HG03159 (cell line): ENCODE measurements around the gene HSD3B1.
"Not testable (repeated sequence)": the region's sequence is repeated elsewhere in the genome, so short reads cannot be mapped to it uniquely, and the experiment has no call there.

Experiments
- ATAC-seq: cut with Tn5 transposase; IDR thresholded peaks from one replicate; pipeline ENCODE4 v1.9.1; 2021; ENCODE audit warnings: mild to moderate bottlenecking, moderate library complexity; ENCODE audit not compliant: unreplicated experiment

The HSD3B1 gene

DNA sequence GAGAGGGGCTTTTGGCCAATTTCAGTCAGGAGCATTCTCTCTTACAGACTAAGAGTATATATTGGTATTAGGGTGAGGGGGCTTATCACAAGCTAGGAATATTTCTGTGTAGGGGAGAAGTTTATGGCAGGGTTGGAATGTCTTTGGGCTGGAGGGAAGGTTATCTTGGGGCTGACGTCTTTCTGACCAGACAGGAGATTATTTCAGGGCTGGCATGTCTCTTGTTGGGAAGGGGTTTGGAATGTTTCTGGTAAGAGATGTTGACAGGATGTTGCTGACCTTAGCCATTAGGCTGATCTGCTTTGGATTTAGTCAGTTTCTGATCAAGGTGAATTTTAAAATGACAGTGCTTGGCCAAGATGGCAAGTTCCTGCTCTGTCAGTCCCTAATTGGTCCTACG, 17.8 kb upstream of the HSD3B1 start:
- ATAC-seq = no peak

GRCh38 chr1:119490925-119491324, 16.1 kb upstream of the HSD3B1 start:
- ATAC-seq = no peak

DNA sequence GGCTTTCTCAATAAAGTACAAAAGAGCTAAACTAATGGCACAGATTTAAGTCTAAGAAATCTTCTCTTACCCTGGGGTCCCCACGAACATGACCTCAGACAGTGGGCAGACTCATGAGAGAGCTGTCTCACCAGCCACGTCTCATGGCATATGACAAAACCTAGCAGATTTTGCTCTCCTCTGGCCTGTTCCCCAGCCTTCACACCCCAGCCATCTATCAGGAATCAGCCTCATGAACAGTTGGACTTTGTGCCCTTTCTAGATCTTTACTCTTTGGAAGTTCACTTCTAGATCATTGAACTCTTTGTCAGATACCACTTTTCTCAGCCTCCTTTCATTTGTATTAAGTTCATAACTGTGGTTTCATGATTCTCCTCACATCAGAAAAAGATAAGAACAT, 14.2 kb upstream of the HSD3B1 start:
- no peak for ATAC-seq

DNA sequence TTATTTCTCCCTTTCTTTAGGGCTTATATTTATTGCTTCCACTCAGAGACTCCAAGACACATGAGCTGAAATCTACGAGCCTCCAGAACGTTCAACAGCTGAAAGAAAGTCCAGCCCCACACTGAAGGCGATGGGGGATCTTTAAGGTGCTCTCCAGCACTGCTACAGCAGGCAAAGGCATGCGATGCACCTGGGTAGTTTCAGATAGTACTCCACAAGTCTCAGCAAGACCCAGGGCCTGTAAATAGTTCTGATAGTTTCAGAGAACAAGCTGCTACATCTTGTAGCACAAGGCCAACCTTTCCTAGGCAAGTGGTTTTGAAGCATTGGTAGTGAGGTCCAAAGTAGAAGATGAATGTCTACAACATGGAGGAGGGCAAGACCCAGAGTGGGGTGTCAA, 2.2 kb upstream of the HSD3B1 start:
- ATAC-seq = no peak

DNA sequence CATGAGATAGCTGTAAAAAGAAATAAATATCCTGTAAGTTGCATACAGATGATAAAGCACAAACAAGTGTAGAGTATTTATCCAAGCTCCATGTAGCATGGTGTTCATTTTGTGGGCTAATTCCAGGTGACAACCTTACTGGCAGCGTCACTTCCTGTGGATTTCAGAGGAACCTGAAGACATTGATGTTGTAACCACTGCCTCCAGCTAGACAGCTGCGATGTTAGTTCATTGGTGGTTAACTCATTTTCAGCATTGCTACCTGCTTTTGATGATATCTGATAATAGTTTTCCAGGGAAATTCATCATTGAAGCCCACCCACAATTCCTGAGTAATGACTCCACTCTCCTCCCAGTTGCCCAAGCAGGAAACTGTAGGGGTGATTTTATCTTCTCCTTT, 3.0 kb downstream of the HSD3B1 start:
- no peak for ATAC-seq

DNA sequence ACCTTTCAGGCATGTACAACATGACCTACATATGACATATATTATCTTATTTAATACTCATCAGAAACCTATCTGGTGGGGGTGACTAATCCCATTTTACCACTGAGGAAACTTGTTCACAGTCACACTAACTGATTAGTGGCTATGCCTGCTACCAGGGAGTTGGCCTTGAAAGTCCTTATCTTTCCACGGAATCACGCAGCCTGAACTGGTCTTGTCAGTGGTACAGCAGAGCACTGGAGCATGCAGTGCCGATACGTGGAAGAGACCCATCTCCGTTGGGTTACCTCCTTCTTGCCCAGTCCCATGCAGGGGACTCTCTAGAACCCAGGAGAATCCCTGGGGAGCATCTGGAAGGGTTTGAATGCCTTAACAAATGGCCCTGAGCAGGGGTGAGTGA, 8.2 kb downstream of the HSD3B1 start:
- no peak for ATAC-seq

- no peak for ATAC-seq
Measured at GRCh38 chr1:119516247-119516646, 9.2 kb downstream of the HSD3B1 start.

DNA sequence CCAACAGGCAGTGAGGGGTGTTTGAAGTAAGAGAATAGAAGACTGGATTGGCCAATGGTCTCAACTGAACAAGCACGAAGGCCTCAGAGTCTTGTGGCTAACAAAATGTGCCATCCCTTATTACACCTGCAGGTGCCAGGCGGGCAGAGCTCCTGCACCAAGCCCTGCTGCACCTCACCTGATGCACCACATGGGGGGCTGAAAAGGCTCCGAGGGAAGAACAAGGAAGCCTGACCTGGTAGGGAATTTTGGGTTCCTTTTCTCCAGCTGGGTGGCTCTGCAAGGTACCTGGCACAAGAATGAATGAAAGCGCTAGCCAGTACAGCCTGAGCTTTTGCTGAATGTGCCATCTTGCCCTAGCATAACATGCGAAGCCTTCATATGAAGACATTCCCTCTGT, 9.7 kb downstream of the HSD3B1 start:
- no peak for ATAC-seq

- not testable (repeated sequence) for ATAC-seq
Measured at GRCh38 chr1:119517667-119518066, 10.7 kb downstream of the HSD3B1 start.

DNA sequence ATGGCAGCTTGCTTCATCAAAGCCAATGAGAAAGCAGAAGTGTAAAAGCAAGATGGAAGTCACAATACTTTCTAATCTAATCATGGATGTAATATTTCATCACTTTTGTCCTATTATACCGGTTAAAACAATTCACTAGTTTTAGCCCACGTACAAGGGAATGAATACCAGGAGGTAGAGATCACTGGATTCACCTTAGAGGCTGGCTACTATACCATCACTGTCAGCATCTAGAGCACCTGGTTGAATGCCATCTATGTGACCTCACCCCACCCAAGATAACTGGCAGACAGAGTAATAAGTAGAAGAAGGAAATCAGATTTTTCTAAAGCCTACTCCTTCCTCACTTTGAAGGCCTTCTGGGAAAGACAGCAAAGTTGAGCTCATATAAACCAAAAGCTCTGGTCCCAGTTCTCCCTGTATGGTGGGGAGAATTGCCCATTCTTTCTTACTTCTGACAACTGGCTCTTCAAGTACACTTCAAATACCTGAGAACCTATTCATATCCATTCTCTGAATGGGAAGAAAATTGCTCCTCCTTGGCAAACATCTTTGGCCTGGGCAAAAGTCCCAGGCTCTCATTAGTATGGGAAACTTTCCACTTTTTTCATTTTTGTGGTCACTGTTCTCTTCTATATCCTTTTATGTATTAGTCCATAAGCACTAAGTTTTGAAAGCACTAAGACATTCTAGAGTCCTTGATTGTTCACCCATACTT, 24.8 kb downstream of the HSD3B1 start:
- no peak for ATAC-seq

DNA sequence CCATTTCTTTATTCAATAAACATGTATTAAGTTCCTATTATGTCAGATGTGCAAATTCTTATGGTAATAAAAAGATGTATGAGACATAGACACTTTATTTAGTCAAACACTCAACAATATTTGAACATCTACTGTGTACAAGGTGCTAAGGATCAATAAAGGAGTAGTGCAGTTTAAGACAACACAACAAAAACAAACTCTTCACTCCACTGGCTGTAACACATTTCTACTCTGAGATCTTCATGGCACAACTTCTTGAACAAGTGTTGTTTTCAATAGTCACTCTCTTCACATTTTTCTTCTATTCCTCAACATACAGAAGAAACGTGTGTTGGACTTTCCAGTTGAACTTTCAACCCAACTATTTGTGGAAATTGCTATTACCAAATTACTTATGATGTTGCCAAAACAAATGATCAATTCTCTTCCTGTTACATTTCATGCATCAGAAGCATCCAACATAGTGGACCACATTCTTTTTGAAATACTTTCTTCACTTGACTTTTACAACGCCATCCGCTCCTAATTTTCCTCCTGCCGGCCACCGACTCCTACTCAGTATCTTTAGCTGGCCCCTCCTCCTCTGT, 25.4 kb downstream of the HSD3B1 start:
- no peak for ATAC-seq

DNA sequence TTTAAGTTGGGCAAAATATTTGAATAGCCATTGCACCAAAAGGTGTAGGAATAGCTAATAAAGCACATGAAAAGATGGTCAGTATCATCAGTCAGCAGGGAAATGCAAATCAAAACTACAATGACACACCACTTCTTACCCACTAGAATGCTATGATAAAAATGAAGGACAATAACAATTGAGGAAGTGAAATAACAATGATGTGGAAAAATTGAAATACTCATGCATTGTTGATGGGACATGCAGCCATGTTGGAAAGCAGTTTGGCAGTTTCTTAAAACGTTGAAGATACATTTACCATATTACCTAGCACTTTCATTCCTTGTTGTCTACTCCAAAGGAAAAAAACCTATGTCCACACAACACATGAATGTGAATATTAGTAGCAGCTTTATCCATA, 28.4 kb downstream of the HSD3B1 start:
- no peak for ATAC-seq

GRCh38 chr1:119537966-119538365, 31.0 kb downstream of the HSD3B1 start:
- no peak for ATAC-seq

GRCh38 chr1:119539636-119540035, 32.6 kb downstream of the HSD3B1 start:
- no peak for ATAC-seq

DNA sequence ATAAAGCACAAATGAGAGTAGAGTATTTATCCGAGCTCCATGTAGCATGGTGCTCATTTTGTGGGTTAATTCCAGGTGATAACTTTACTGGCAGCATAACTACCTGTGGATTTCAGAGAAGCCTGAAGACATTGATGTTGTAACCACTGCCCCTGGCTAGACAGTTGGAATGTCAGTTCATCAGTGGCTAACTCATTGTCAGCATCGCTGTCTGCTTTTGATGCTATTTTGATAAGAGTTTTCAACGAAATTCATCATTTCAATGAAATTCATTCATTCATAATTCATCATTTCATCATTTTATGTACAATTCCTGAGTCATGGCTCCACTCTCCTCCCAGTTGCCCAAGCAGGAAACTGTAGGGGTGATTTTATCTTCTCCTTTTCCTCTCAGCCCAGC, 34.4 kb downstream of the HSD3B1 start:
- no peak for ATAC-seq

- ATAC-seq = no peak
Measured at GRCh38 chr1:119542492-119542946, 35.5 kb downstream of the HSD3B1 start.

DNA sequence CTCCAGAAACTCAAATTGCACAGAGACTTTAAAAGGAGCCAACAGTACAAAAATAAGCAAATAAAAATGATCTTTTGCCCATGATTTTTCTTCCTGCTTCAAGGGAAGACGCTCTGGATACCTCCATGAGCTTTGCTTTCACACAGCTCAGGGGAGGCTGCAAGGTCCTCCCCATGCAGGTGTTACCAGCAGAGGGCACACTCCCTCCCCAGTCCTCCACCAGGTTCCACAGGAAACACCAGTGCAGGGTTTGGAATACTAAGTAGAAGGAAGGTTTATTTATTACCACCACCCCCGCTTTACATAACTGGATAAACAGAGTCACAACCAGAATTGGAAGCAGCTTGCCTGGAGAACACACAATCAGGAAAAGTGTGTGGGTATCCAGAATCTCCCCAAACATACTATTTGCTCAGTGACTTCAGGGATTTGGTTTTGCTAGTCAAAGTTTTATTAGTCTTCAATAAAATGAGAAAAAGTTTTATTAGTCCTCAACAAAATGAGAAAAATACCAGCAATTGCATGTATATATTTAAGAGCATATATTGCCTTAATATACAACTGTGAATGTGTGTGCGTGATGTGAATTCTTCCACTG, 37.3 kb downstream of the HSD3B1 start:
- no peak for ATAC-seq

- no peak for ATAC-seq
Measured at GRCh38 chr1:119546641-119547040, 39.6 kb downstream of the HSD3B1 start.

GRCh38 chr1:119547306-119547705, 40.3 kb downstream of the HSD3B1 start:
- no peak for ATAC-seq

DNA sequence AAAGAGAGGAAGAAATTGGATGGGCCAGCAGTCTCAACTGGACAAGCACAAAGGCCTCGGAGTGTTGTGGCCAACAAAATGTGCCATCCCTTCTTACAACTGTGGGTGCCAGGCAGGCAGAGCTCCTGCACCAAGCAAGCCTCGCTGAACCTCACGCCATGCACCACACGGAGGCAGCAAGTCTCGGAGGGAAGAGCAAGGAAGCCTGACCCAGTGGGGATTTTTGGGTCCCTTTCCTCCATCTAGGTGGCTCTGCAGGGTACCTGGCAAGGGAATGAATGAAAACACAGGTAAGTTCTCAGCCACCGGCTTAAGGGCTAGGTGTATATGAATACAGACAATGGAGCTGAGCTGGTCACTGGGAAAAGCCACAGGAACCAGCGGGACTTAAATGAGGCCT, 40.8 kb downstream of the HSD3B1 start:
- ATAC-seq = no peak

DNA sequence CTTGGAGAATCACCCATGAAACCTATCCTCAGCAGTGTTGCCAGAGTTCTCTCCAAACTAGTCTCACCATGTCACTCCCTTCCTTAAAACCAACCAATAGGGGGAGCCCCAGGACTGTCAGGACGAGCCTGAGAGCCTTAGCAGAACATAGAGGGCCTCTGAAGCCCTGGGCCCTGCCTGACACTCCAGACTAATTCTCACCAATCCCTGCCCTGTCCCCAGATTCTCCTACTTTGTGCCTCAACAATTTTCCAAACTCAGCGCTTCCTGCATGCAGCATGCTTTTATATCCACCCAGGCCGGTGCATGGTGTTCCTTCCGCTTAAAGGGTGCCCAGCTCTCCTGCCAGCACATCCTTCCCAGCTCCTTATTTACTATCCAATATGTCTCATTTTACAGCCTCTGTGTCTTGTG, 42.7 kb downstream of the HSD3B1 start:
- ATAC-seq = peak; percentile 75

DNA sequence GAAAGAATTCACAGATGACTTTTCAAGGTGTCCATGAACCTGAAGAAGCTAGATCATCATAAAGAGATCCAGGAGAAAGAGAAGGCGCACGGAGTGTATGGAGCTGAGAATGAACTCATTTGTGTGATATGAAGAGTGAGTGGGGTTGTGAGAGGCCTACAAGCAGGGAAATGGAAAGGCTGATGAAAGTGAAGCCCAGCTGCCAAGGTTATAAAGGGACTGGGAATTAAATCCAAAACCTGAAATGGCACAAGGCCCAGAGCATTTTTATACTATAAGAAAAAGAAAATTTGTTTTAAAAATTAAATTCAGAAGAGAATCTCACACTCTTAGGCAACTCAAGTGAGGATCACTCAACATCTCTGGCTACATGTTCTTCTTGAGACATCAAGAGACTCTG, 43.4 kb downstream of the HSD3B1 start:
- no peak for ATAC-seq
